Panc1 (cell line): ENCODE measurements around the gene APBB1IP. TPM values are rescaled to one million over a fixed set of nuclear protein-coding genes. Genes with fewer than 3 reads are reported as not detected.
"Not testable (repeated sequence)": the region's sequence is repeated elsewhere in the genome, so short reads cannot be mapped to it uniquely, and the experiment has no call there.

Source experiments
- ATAC-seq: fragments of 200-7000 bp; cut with Tn5 transposase; 2 replicates; pipeline ENCODE4 v1.9.1; 2020; ENCODE audit warnings: mild to moderate bottlenecking, moderate library complexity
- BruUV-seq: library from RNA; stranded (reverse); fragments of 400-500 nt; replicated peaks from 2 replicates; lab custom pipeline; 2021; lab: Mats Ljungman, UMichigan
- CTCF ChIA-PET: fragments of 300-600 bp; sonication (Branson Sonifier 250); formaldehyde crosslinking; loops from one replicate; lab custom pipeline; 2022; ENCODE audit warnings: antibody characterized with exemption; lab: Charles Lee
- POLR2A ChIA-PET: fragments of 300-600 bp; sonication (Branson Sonifier 250); formaldehyde crosslinking; loops from one replicate; lab custom pipeline; 2022; ENCODE audit warnings: antibody characterized with exemption; lab: Charles Lee
- DNase-seq: peaks from one replicate; pipeline ENCODE4 v3.0.0-alpha.2; 2010; ENCODE audit warnings: low read depth, low spot score
- H3K27ac ChIP-seq: 2 replicates; pipeline ENCODE4 v1.5.1; 2011; ENCODE audit warnings: mild to moderate bottlenecking, low read length, inconsistent platforms
- H3K27me3 ChIP-seq: fragments of 200-500 bp; sonication (Bioruptor generic); 2 replicates; pipeline ENCODE4 v1.6.0; 2014; ENCODE audit warnings: low read length, inconsistent platforms; ENCODE audit not compliant: control insufficient read depth, insufficient read depth
- H3K36me3 ChIP-seq: fragments of 200-500 bp; sonication (Bioruptor generic); 2 replicates; pipeline ENCODE4 v1.5.1; 2014; ENCODE audit warnings: inconsistent platforms, mild to moderate bottlenecking, low read length, moderate library complexity; ENCODE audit not compliant: control insufficient read depth, insufficient read depth
- H3K4me1 ChIP-seq: 2 replicates; pipeline ENCODE4 v1.5.1; 2011; ENCODE audit warnings: inconsistent platforms, mild to moderate bottlenecking, low read length, moderate library complexity; ENCODE audit not compliant: control insufficient read depth, insufficient read depth
- H3K4me3 ChIP-seq, 2 experiments: 2 replicates each; pipeline ENCODE4 v1.5.1; 2011 to 2012; ENCODE audit warnings: low read depth in 2 of 2, low read length in 2 of 2, mild to moderate bottlenecking in 2 of 2, inconsistent platforms in 1 of 2, moderate library complexity in 1 of 2
- H3K9me3 ChIP-seq: fragments of 200-500 bp; sonication (Bioruptor generic); 2 replicates; pipeline ENCODE4 v1.5.1; 2014; ENCODE audit warnings: low read depth, mild to moderate bottlenecking, inconsistent platforms, low read length, moderate library complexity; ENCODE audit not compliant: control insufficient read depth, insufficient read depth
- POLR2AphosphoS5 ChIP-seq: IDR thresholded peaks from 2 replicates; pipeline ENCODE4 v1.6.1; 2012; ENCODE audit warnings: mild to moderate bottlenecking, low read depth, low read length, moderate library complexity
- SIN3A ChIP-seq: IDR thresholded peaks from 2 replicates; pipeline ENCODE4 v1.6.1; 2012; ENCODE audit warnings: low read depth, mild to moderate bottlenecking, low read length, moderate library complexity, borderline replicate concordance; ENCODE audit not compliant: insufficient read depth
- TCF7L2 ChIP-seq: IDR thresholded peaks from 2 replicates; pipeline ENCODE4 v1.6.1; 2011; ENCODE audit warnings: mild to moderate bottlenecking, low read depth, low read length, inconsistent platforms
- in situ Hi-C: cut with HindIII; loops from 2 replicates; pipeline ENCODE4 v1.10.0; 2016; ENCODE audit warnings: low sequenced_read_pairs, low pct_unique_long_range_greater_than_20kb
- intact Hi-C: fragments of 100-400 bp; cut with micrococcal nuclease; formaldehyde crosslinking; loops from one replicate; pipeline ENCODE4 v1.10.0; 2022; ENCODE audit not compliant: unreplicated experiment
- total RNA-seq: library from RNA; stranded (reverse); gene quantifications from one replicate; pipeline ENCODE4 v1.2.1, GENCODE V29; 2021; ENCODE audit not compliant: unreplicated experiment
- TF ChIP-seq, protein P1 (sequence below): fragments of 450-650 bp; IDR thresholded peaks from 2 replicates; pipeline ENCODE4 v1.5.1; 2017; ENCODE audit warnings: mild to moderate bottlenecking
- TF ChIP-seq, protein P2 (sequence below), 2 experiments: IDR thresholded peaks; 2 replicates each; pipeline ENCODE4 v1.6.1; 2011 to 2012; ENCODE audit warnings: low read depth in 2 of 2, control low read depth in 1 of 2, low read length in 1 of 2, mild to moderate bottlenecking in 1 of 2, moderate library complexity in 1 of 2; ENCODE audit not compliant: insufficient read depth in 1 of 2

APBB1IP gene
- total RNA-seq, 1 experiment from 2014 or later: 0.21 TPM

DNA sequence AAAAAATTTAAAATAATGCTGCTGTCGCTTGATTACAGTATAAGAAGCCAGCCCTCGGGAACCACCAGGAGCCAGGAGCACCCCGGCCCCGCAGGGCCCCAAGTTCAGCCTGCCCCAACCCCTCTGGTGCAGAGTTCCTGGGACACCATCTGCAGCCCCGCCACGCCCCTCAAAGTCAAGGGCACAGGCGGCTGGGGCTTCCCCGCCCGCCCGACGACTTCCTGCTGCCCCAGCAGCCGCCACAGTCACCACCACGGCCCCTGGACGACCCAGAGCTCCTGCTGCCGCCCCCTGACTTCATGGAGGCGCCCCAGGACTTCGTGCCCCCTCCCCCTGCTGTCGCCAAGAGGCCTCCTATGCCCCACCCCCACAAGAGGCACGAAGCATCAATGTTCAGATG lies 155.8 kb downstream of the APBB1IP start:
- no peaks in the 10 kb centered on the region for H3K9me3 ChIP-seq
- no peaks in the 10 kb centered on the region for H3K36me3 ChIP-seq
- DNase-seq: no peak
- CTCF ChIA-PET: no interaction called here
- in situ Hi-C loops: no loop called here
- no peaks in the 10 kb centered on the region for H3K4me1 ChIP-seq
- no TSS peak for BruUV-seq
- no peak for ATAC-seq
- POLR2A ChIA-PET: no interaction called here
- no peaks in the 10 kb centered on the region; the same call in 1 of the 2 replicates for H3K27me3 ChIP-seq
- intact Hi-C loops: no loop called here
- H3K4me3 ChIP-seq: no peak overlapping the region
- TF ChIP-seq SIN3A (no peak), POLR2AphosphoS5 (no peak), TCF7L2 (no peak)
- TF ChIP-seq, protein P1, sequence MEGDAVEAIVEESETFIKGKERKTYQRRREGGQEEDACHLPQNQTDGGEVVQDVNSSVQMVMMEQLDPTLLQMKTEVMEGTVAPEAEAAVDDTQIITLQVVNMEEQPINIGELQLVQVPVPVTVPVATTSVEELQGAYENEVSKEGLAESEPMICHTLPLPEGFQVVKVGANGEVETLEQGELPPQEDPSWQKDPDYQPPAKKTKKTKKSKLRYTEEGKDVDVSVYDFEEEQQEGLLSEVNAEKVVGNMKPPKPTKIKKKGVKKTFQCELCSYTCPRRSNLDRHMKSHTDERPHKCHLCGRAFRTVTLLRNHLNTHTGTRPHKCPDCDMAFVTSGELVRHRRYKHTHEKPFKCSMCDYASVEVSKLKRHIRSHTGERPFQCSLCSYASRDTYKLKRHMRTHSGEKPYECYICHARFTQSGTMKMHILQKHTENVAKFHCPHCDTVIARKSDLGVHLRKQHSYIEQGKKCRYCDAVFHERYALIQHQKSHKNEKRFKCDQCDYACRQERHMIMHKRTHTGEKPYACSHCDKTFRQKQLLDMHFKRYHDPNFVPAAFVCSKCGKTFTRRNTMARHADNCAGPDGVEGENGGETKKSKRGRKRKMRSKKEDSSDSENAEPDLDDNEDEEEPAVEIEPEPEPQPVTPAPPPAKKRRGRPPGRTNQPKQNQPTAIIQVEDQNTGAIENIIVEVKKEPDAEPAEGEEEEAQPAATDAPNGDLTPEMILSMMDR: no peak
- TF ChIP-seq, protein P2, sequence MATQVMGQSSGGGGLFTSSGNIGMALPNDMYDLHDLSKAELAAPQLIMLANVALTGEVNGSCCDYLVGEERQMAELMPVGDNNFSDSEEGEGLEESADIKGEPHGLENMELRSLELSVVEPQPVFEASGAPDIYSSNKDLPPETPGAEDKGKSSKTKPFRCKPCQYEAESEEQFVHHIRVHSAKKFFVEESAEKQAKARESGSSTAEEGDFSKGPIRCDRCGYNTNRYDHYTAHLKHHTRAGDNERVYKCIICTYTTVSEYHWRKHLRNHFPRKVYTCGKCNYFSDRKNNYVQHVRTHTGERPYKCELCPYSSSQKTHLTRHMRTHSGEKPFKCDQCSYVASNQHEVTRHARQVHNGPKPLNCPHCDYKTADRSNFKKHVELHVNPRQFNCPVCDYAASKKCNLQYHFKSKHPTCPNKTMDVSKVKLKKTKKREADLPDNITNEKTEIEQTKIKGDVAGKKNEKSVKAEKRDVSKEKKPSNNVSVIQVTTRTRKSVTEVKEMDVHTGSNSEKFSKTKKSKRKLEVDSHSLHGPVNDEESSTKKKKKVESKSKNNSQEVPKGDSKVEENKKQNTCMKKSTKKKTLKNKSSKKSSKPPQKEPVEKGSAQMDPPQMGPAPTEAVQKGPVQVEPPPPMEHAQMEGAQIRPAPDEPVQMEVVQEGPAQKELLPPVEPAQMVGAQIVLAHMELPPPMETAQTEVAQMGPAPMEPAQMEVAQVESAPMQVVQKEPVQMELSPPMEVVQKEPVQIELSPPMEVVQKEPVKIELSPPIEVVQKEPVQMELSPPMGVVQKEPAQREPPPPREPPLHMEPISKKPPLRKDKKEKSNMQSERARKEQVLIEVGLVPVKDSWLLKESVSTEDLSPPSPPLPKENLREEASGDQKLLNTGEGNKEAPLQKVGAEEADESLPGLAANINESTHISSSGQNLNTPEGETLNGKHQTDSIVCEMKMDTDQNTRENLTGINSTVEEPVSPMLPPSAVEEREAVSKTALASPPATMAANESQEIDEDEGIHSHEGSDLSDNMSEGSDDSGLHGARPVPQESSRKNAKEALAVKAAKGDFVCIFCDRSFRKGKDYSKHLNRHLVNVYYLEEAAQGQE (IDR thresholded peaks at IDR 0.05; ENCODE audit: insufficient read depth in 1 of 2, low read depth in 2 of 2, low read length in 1 of 2): no peak
- no peak overlapping the region for H3K27ac ChIP-seq

DNA sequence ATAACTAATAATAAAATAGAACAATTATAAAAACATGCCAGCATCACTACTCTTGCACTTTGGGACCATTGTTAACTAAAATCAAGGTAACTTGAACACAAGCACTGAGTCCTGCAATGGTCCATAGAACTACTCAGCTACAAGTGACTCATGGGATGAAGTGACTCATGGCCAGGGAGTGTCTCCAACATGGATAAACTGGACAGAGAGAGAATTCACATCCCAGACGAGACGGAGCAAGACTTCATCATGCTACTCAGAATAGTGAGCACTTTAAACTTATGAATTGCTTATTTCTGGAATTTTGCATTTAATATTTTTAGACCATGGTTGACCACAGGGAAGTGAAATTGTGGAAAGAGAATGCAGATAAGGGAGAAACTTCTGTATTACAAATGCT lies 165.1 kb downstream of the APBB1IP start:
- ATAC-seq, H3K36me3 ChIP-seq, DNase-seq, intact Hi-C loops, in situ Hi-C loops, CTCF ChIA-PET, POLR2A ChIA-PET, H3K4me1 ChIP-seq, H3K9me3 ChIP-seq, H3K27me3 ChIP-seq, H3K4me3 ChIP-seq, H3K27ac ChIP-seq, BruUV-seq: not testable (repeated sequence)

DNA sequence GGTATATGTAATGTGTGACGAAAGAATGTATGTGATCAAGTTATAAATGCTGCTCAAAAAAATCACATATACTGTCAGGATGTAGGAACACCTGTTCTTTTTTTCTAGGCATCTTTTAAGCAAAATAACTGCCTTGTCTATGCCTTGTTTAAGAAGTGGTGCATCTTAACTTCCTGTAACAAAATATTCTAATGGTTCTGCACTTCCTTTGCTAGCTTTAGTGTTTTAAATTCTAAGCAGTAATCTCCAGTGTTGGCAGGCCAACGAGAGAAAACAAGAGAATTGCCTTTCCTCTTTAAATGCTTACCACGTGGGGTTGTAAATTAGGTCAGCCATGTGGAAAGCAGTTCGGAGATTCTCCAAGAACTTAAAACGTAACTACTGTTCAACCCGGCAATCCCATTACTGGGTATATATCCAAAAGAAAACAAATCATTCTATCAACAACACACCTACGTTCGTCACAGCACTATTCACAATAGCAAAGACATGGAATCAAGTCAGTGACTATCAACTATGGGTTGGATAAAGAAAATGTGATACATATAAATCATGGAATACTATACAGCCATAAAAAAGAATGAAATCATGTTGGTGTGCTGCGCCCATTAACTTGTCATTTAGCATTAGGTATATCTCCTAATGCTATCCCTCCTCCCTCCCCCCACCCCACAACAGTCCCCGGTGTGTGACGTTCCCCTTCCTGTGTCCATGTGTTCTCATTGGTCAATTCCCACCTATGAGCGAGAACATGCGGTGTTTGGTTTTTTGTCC lies 166.4 kb downstream of the APBB1IP start:
- DNase-seq, H3K36me3 ChIP-seq, POLR2A ChIA-PET, H3K4me3 ChIP-seq, H3K9me3 ChIP-seq, H3K27ac ChIP-seq, H3K27me3 ChIP-seq, CTCF ChIA-PET, H3K4me1 ChIP-seq, ATAC-seq, in situ Hi-C loops, BruUV-seq: not testable (repeated sequence)
- intact Hi-C loops: loop anchor here (5.0 kb wide), 1 partner anchor 278 kb away; no protein-coding TSS in a partner anchor
